NCI-H524 treated with DMSO at 0.1 percent for 48 hours (cell line): ENCODE data around the gene CYTH3.
"Not testable (repeated sequence)": the region's sequence is repeated elsewhere in the genome, so short reads cannot be mapped to it uniquely, and the experiment has no call there.

ENCODE experiments used
- DNase-seq: peaks from one replicate; lab custom pipeline; 2025; lab: John Stamatoyannopoulos, UW

Gene CYTH3

GRCh38 chr7:6197801-6198551 is 74.4 kb downstream of the CYTH3 start:
- no peak for DNase-seq

DNA sequence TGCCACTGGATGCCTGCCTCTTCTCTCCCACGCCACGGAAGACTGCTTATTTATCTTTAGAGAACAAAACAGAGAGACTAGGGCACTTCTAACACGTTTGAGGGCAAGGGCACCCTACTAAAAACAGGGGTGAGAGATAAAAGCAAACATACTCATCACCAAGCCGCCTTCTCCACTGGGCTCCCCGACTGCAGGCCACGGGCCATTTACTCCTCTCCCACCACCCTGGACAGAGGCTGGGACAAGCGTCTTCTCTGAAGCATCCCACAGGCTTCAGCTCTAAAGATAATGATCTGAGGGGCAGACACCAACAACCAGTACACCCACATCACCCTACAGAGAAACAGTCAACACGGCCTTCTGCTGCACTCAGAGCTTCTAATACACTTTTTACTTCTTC is 78.7 kb downstream of the CYTH3 start:
- DNase-seq: no peak

- DNase-seq: not testable (repeated sequence)
Observed at GRCh38 chr7:6190563-6190962, 81.9 kb downstream of the CYTH3 start.

- DNase-seq: no peak
Observed at GRCh38 chr7:6188389-6188788, 84.0 kb downstream of the CYTH3 start.

GRCh38 chr7:6186577-6186976 is 85.8 kb downstream of the CYTH3 start:
- DNase-seq: no peak

DNA sequence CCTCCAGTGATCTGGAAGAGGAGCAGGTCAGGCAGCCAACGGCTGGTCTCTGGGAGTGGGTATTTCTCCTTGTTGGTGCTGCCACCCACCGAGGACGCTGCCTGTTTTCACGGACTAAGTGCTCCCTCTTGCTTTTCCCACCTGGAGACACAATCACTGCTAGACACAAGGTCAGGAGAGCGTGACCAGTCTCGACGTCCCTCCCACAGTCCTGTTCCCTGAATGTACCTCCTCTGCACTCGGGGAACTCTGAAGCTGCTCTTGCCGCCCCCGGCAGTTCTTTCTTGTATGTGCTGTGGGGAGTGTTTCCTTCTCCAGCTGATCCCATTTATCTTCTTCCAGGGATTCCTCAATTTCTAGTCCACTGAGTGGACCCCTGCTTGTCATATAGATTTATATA is 89.4 kb downstream of the CYTH3 start:
- DNase-seq: no peak

GRCh38 chr7:6181136-6181535 is 91.3 kb downstream of the CYTH3 start:
- DNase-seq: no peak

DNA sequence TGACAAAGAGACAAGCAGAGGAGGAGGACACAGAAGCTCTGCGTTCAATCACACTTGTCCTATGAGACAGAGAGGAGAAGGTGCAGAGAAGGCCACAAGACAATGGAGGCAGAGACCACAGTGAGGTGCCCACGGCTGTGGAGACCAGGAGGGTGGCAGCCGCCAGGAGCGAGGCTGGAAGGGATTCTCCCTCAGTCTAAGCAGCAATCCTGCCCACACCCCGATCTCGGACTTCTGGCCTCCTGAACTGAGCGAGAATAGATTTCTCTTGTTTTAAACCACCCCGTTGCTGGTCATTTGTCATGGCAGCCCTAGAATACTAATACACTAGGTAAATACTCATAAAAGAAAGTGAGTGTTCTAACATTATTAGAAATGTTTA is 92.1 kb downstream of the CYTH3 start:
- no peak for DNase-seq

- no peak for DNase-seq
Observed at GRCh38 chr7:6179620-6180343, 92.6 kb downstream of the CYTH3 start.

GRCh38 chr7:6178298-6179029 is 94.0 kb downstream of the CYTH3 start:
- no peak for DNase-seq

- DNase-seq: no peak
Observed at GRCh38 chr7:6175645-6176044, 96.8 kb downstream of the CYTH3 start.

DNA sequence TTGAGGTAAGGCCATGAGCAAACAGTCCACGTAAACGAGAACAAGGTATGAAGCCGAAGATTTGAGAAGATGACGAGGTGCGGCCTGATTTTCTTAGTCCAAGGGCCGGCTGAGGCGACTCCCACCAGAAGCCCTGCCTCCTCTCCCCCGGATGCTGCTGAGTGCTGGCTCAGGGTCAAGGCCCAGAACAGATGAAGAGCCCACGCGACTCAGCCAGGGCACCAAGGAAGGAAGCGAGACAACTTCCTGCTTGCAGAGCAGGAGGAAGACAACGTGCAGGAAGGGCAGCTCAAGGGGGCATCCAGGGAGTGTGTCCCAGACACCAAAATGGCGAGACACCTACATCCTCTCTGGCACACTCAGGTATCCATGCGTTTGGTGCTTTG is 99.5 kb downstream of the CYTH3 start:
- no peak for DNase-seq

DNA sequence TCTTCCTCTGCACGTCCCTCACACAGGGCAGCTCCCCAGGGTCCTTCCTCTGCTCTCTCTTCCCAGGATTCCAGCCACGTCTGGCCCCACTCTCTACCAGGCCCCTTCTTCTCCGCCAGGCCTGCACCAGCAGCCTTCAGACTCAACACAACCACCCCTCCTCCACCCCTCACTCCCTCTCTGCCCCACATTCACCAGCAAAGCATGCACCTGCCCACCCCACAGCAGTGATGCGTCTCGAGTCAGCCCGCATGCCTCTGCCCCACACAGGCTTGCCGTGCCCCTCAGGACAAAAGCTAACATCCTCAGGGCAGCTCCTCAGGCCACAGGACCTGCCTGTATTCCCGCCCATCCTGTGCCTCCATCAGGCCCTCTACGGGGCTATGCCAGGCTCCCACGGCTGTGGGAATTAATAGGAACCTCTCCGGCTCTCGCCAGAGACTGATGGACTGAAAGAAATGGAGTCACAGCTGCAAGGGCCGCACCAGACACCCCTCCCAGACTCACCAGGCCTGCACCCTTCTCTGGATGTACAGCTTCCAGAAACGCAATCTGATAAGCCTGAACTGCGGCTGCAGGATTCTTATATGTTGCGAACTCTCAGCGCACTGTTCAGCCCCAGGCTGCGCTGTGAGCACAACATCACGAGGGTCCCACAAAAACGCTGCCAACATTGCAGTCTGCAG is 100.1 kb downstream of the CYTH3 start:
- no peak for DNase-seq

GRCh38 chr7:6171532-6172223 is 100.7 kb downstream of the CYTH3 start:
- no peak for DNase-seq

- no peak for DNase-seq
Observed at GRCh38 chr7:6170571-6171531, 101.6 kb downstream of the CYTH3 start.

DNA sequence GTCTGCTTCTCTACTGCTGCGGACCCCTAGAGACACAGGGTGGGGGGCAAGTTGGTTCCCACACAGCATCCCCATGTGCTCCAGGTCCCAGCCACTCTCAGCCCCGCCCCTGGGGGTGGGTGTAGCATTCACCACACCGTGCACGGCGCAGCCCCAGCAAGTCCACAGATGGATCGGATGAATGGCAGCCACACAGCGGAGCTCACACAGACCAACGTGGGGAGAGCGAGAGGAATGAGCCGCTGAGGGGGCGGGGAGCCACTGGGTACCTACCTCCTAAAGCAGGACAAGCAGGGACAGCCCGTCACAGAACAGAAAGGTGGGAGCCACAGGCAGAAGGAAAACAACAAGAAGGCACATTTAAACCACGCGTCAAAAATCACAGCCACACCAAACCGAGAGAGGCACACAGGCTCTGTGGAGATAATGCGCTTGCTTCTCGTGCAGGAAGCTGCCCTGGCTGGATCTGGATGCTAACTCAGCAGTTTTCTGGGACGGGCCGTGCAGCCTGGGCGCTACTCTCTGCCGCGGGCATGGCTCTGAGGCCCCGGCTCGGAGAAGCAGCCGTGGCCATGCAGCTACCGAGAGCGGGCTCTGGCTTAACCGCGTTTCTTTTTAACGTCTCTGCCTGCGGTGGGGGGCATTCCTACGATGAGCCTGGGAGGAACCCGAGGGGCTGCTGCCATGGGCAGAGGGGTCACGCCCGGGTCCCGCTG is 102.5 kb downstream of the CYTH3 start:
- no peak for DNase-seq

DNA sequence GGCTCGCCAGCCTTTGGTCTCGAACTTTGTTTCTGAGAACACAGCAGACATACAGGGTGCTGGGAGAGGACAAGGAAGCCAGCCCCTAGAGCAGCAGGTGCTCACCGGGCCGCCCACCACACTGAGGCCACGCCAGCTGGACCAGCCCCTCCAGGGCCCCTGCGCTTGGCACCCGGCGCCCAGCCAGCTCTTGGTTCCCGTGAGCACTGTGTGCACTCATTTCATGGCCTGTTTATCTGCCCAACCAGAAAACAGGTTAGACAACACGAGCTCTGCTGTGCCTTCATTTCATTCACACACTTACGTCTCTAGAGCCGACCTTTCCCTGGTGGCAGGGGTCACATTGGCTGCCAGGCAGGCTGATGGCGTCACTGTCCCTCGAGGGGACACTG is 104.0 kb downstream of the CYTH3 start:
- no peak for DNase-seq

DNA sequence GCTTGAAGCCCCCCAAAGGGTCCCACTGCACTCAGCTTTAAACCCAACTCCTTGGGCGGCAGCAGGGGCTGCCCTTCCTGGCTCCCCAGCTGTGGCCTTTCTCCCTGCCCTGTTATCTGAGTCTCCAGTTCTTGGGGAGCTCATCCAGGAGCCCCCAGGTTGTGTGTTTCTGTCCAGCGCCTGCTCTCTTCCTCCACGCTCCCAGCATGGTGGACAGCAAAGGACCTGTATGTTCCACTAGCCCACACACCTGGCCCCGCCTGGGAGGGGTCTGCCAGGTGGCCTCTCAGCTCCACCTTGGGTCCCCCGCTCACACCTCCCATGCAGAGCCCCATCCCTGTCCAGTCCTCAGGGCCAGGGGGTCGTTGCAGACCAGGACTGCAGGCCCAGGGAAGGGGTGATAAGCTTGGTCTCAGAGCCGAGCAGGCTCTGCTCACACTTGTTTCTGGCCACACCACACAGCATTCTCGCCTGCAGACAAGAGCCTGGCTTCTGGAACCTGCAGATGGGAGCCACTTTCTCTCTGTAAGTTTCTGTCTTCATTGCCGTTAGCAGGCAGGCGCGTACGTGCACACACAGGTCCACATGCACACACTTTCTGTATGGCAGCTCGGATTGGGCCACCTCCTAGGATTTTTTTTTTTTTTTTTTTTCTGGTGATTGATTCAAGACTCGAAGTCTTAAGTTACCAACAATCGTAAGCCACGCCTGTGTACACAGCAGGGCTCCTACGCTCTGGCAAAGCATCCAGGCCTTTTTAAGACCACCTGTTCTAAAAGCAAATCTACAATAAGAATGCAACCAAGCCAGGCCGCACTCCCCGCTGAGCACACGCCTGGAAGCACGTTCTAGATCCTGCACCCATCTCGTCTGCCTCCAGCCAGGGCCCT is 104.6 kb downstream of the CYTH3 start:
- no peak for DNase-seq

DNA sequence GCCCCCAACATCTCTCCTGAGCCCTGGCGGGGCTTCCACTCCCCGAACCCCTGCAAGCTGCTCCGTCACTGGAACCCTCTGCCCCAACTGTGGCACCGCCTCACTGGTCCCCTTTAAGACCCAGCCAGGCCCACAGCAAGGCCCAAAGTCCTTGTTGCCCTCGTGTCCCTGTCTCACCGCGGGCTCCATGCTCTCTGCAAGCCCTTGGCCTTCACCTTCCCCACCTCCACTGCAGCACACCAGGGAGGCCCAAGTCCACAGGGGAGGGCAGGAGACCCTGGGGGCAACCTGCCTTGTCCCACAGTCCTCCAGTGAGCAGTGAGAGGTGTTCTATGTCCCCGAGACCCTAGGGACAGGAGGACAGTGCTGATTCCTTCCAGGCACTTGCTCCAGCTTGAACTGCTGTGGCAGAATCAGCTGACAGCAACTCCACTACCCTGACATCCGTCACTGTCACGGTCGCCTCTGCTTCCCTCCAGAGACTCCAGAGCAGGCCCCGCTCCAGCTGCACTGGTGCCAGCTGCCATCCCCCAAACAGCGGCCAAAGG is 105.3 kb downstream of the CYTH3 start:
- no peak for DNase-seq
